Measurements from ENCODE around the gene RNF152. TPM values are rescaled to one million over a fixed set of nuclear protein-coding genes. Genes with fewer than 3 reads are reported as not detected.

The RNF152 gene
- total RNA-seq, 1 experiment from 2014 or later, result 2.3 TPM

DNA sequence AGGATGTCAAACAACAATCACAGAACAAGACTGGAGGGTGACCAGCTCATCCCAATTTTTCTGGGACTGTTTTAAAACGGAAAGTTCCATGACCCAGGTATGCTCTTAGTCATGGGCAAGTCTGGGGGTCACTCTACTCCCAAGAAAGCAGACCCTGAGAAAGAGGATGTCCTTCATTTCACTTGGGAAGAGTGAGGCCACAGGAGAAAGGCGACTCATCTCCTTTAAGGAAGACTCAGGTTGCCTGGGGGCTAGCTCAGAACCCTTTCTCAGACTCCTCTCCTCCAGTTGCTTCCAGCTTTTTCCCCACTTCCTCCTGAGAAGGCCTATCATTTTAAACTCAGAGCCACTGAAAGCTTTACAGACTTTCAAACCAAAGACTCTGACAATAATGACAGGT is 9.3 kb downstream of the RNF152 start:
- Histone ChIP-seq H2AK5ac (ENCODE audit: insufficient read length, low read length) (no peak overlapping the region), H3K27ac (ENCODE audit: insufficient read length, low read depth, low read length) (no peak overlapping the region), H3K79me1 (ENCODE audit: insufficient read depth, low read depth, low read length, poor library complexity, severe bottlenecking) (no peaks in the 10 kb centered on the region), H3K23me2 (ENCODE audit: insufficient read length, low read depth, low read length, poor library complexity, severe bottlenecking) (no peaks in the 10 kb centered on the region), H3K79me2 (ENCODE audit: insufficient read depth, low read length) (no peaks in the 10 kb centered on the region), H2BK20ac (ENCODE audit: low read depth, low read length, poor library complexity, severe bottlenecking) (no peak overlapping the region), H3K9ac (ENCODE audit: extremely low read depth, insufficient read length, low read length) (no peak overlapping the region), H3K18ac (ENCODE audit: insufficient read length, low read depth, low read length) (no peak overlapping the region), H2BK5ac (ENCODE audit: insufficient read length, low read length) (no peak overlapping the region), H3K4ac (ENCODE audit: low read depth, low read length) (no peak overlapping the region), H3K27me3 (ENCODE audit: insufficient read depth, low read length) (no peaks in the 10 kb centered on the region), H4K5ac (ENCODE audit: insufficient read length, low read depth, low read length) (no peak overlapping the region), H2AFZ (ENCODE audit: low read length) (no peak overlapping the region), H3K4me2 (ENCODE audit: insufficient read depth, insufficient read length, low read length) (no peak overlapping the region), H3T11ph (ENCODE audit: low read length) (no peak overlapping the region), H2BK12ac (ENCODE audit: insufficient read length, low read depth, low read length) (no peak overlapping the region), H4K91ac (ENCODE audit: insufficient read length, low read depth, low read length) (no peak overlapping the region), H4K20me1 (ENCODE audit: control insufficient read depth, insufficient read depth, insufficient read length) (no peaks in the 10 kb centered on the region), H3K23ac (ENCODE audit: insufficient read length, low read depth, low read length) (no peak overlapping the region), H3K9me3 (ENCODE audit: control insufficient read depth, low read depth, low read length) (no peaks in the 10 kb centered on the region), H3K56ac (ENCODE audit: insufficient read length, low read depth, low read length) (no peak overlapping the region), H3K14ac (ENCODE audit: insufficient read depth, low read length) (no peak overlapping the region), H3K4me1 (ENCODE audit: insufficient read depth, low read length) (no peaks in the 10 kb centered on the region), H2BK120ac (ENCODE audit: low read depth, low read length, poor library complexity, severe bottlenecking) (no peak overlapping the region), H2BK15ac (ENCODE audit: low read depth, low read length) (no peak overlapping the region), H4K8ac (replicated peaks; ENCODE audit: insufficient read length, low read depth, low read length) (no peak overlapping the region)
- Mint-ChIP-seq H3K27ac (no peak overlapping the region), H3K4me3 (no peak overlapping the region), H3K9me3 (no peaks in the 10 kb centered on the region), H3K27me3 (ENCODE audit: low read depth) (no peaks in the 10 kb centered on the region; the same call in 1 of the 2 replicates), H3K4me1 (peaks cover 0 to 6% of the 10 kb centered on the region in 2 experiments; a peak in 3 of 4 replicates), H3K36me3 (ENCODE audit: insufficient read depth in 1 of 3, low read depth in 3 of 3) (no peaks in the 10 kb centered on the region)
- TF ChIP-seq, protein P1, sequence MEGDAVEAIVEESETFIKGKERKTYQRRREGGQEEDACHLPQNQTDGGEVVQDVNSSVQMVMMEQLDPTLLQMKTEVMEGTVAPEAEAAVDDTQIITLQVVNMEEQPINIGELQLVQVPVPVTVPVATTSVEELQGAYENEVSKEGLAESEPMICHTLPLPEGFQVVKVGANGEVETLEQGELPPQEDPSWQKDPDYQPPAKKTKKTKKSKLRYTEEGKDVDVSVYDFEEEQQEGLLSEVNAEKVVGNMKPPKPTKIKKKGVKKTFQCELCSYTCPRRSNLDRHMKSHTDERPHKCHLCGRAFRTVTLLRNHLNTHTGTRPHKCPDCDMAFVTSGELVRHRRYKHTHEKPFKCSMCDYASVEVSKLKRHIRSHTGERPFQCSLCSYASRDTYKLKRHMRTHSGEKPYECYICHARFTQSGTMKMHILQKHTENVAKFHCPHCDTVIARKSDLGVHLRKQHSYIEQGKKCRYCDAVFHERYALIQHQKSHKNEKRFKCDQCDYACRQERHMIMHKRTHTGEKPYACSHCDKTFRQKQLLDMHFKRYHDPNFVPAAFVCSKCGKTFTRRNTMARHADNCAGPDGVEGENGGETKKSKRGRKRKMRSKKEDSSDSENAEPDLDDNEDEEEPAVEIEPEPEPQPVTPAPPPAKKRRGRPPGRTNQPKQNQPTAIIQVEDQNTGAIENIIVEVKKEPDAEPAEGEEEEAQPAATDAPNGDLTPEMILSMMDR (conservative IDR thresholded peaks at IDR 0.05), result no peak
- no peak for DNase-seq
- whole genome bisulfite sequencing (ENCODE audit: extremely low coverage, insufficient read length, low lambda C conversion rate), result no CpG with 5 or more reads among the region's 2 CpGs
